Measurements from ENCODE around the gene DAO. TPM values are rescaled to one million over a fixed set of nuclear protein-coding genes. Genes with fewer than 3 reads are reported as not detected.

DAO gene
- total and polyA plus RNA-seq, 2 donors (not counting 1 experiment from before 2014, with no cell fraction given): not detected

DNA sequence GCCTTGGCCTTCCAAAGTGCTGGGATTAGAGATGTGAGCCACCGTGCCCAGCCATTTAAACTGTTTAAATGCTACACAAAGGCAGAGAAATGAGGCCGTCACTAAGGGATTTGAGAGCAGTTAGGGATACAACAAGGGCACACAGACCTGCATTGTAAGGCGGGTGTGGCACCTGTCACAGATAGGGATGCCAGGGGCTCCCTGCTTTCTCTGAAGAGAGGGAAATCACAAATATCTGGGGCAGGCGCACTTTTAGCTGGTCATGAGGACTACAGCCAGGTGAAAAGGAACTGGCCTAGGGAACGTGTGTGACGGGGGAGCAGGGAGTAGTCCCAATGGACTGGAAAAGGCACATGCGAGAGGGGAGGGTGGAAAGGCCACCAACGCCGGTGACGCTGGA is 32.2 kb upstream of the DAO start:
- peaks cover 31% of the 10 kb centered on the region for H3K4me1 ChIP-seq (ENCODE audit: control insufficient read depth, extremely low read depth, insufficient read depth, low read length)
- H3K27me3 ChIP-seq (ENCODE audit: control insufficient read depth, insufficient read depth, low read length): no peaks in the 10 kb centered on the region
- H3K79me2 ChIP-seq (ENCODE audit: control insufficient read depth, insufficient read depth, low read length): peaks cover 85% of the 10 kb centered on the region
- H3K36me3 ChIP-seq (ENCODE audit: control insufficient read depth, insufficient read depth, low read length): peaks cover 29% of the 10 kb centered on the region
- no peak overlapping the region for H3K4me3 ChIP-seq (replicated peaks in 1 of 4; ENCODE audit: control extremely low read depth in 1 of 4, insufficient read depth in 1 of 4, low read depth in 3 of 4, low read length in 4 of 4)
- TF ChIP-seq EZH2 (IDR thresholded peaks at IDR 0.05; ENCODE audit: low read length, missing control alignments): no peak
- TF ChIP-seq, protein P1, sequence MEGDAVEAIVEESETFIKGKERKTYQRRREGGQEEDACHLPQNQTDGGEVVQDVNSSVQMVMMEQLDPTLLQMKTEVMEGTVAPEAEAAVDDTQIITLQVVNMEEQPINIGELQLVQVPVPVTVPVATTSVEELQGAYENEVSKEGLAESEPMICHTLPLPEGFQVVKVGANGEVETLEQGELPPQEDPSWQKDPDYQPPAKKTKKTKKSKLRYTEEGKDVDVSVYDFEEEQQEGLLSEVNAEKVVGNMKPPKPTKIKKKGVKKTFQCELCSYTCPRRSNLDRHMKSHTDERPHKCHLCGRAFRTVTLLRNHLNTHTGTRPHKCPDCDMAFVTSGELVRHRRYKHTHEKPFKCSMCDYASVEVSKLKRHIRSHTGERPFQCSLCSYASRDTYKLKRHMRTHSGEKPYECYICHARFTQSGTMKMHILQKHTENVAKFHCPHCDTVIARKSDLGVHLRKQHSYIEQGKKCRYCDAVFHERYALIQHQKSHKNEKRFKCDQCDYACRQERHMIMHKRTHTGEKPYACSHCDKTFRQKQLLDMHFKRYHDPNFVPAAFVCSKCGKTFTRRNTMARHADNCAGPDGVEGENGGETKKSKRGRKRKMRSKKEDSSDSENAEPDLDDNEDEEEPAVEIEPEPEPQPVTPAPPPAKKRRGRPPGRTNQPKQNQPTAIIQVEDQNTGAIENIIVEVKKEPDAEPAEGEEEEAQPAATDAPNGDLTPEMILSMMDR (conservative IDR thresholded peaks at IDR 0.05 in 1 of 2, IDR thresholded peaks at IDR 0.05 in 1 of 2; ENCODE audit: low read depth in 1 of 2, low read length in 2 of 2): no peak
- H3K27ac ChIP-seq (ENCODE audit: insufficient read depth, low read length): no peak overlapping the region
- no peak for DNase-seq (ENCODE audit: low read depth in 2 of 2)
- no peak overlapping the region for H3K4me2 ChIP-seq (ENCODE audit: extremely low read depth, insufficient read depth, low read length)
- no peak overlapping the region for H2AFZ ChIP-seq (ENCODE audit: low read length)
- no peaks in the 10 kb centered on the region for H4K20me1 ChIP-seq (ENCODE audit: control insufficient read depth, extremely low read depth, insufficient read depth, low read length)
- H3K9ac ChIP-seq (ENCODE audit: insufficient read depth, low read length): no peak overlapping the region
- no peaks in the 10 kb centered on the region for H3K9me3 ChIP-seq (ENCODE audit: control insufficient read depth, insufficient read depth, low read depth, low read length)

DNA sequence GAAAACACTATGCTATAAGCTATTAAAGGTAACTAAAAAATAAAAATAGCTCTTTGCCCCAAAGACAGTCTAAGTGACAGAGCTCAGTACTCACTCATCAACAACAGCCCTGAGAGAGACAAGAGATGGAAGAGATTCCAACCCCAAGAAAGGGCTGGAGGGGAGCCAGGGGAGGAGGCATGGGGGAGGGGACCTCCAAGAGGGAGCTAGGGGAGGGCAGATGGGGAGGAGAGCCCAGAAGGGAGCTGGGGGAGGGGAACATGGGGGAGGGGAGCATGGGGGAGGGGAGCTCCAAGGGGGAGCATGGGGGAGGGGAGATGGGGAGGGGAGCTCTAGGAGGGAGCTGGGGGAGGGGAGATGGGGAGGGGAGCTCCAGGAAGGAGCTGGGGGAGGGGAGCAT is 30.2 kb upstream of the DAO start:
- peaks cover 41% of the 10 kb centered on the region for H3K4me1 ChIP-seq (ENCODE audit: control insufficient read depth, extremely low read depth, insufficient read depth, low read length)
- H3K36me3 ChIP-seq (ENCODE audit: control insufficient read depth, insufficient read depth, low read length): peaks cover 24% of the 10 kb centered on the region

DNA sequence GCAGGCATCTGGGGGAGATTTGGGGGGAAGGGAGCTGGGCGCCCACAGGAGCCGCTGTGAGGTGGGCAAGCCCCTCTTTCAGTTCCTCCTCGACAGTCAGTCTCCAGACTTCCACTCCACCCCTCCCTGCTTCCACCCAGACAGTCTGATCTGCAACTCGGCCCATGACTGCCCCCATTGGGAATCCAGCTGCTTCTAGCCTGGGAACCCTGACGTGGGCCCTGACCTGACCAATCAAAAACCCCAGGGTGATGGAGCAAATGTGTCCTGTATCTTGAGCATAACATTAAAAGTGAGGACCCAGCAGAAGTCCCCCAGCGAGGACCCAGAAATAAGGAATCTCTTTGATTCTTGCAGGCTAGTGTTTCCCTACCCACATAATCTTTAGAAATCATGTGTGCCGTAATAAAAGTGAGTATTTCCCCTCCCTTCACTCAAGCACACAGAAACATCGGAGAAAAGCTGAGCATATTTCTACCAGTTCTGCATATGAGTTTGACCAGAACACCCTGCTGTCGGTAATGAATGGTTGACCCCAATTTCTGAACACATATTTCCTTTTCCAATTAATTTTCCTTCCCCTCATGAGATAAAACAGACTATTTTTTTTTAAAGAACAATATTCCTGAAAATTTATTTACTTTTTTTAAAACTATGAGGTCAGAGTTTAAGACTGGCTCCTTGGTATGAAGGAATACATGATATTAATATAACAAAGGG is 28.9 kb upstream of the DAO start:
- peak; percentile 85 to 88 for DNase-seq (ENCODE audit: low read depth in 2 of 2)
- peaks cover 22% of the 10 kb centered on the region for H3K36me3 ChIP-seq (ENCODE audit: control insufficient read depth, insufficient read depth, low read length)
- no peaks in the 10 kb centered on the region for H3K27me3 ChIP-seq (ENCODE audit: control insufficient read depth, insufficient read depth, low read length)
- H2AFZ ChIP-seq (ENCODE audit: low read length): no peak overlapping the region
- TF ChIP-seq EZH2 (IDR thresholded peaks at IDR 0.05; ENCODE audit: low read length, missing control alignments): no peak
- TF ChIP-seq, protein P1 (conservative IDR thresholded peaks at IDR 0.05 in 1 of 2, IDR thresholded peaks at IDR 0.05 in 1 of 2; ENCODE audit: low read depth in 1 of 2, low read length in 2 of 2): peak in 1 of 2 donors; percentile 23
- no peak overlapping the region for H3K4me2 ChIP-seq (ENCODE audit: extremely low read depth, insufficient read depth, low read length)
- H4K20me1 ChIP-seq (ENCODE audit: control insufficient read depth, extremely low read depth, insufficient read depth, low read length): no peaks in the 10 kb centered on the region
- H3K9me3 ChIP-seq (ENCODE audit: control insufficient read depth, insufficient read depth, low read depth, low read length): no peaks in the 10 kb centered on the region
- H3K4me3 ChIP-seq (replicated peaks in 1 of 4; ENCODE audit: control extremely low read depth in 1 of 4, insufficient read depth in 1 of 4, low read depth in 3 of 4, low read length in 4 of 4): no peak overlapping the region
- H3K4me1 ChIP-seq (ENCODE audit: control insufficient read depth, extremely low read depth, insufficient read depth, low read length): peaks cover 43% of the 10 kb centered on the region
- H3K9ac ChIP-seq (ENCODE audit: insufficient read depth, low read length): no peak overlapping the region
- peak overlapping the region; percentile 100 for H3K27ac ChIP-seq (ENCODE audit: insufficient read depth, low read length)
- peaks cover 83% of the 10 kb centered on the region for H3K79me2 ChIP-seq (ENCODE audit: control insufficient read depth, insufficient read depth, low read length)

More for the DNA sequence above, 30.2 kb upstream of the DAO start:
- H4K20me1 ChIP-seq (ENCODE audit: control insufficient read depth, extremely low read depth, insufficient read depth, low read length): no peaks in the 10 kb centered on the region
- H3K9ac ChIP-seq (ENCODE audit: insufficient read depth, low read length): no peak overlapping the region
- no peak overlapping the region for H3K27ac ChIP-seq (ENCODE audit: insufficient read depth, low read length)
- peaks cover 80% of the 10 kb centered on the region for H3K79me2 ChIP-seq (ENCODE audit: control insufficient read depth, insufficient read depth, low read length)
- no peak overlapping the region for H3K4me3 ChIP-seq (replicated peaks in 1 of 4; ENCODE audit: control extremely low read depth in 1 of 4, insufficient read depth in 1 of 4, low read depth in 3 of 4, low read length in 4 of 4)
- TF ChIP-seq, protein P1 (conservative IDR thresholded peaks at IDR 0.05 in 1 of 2, IDR thresholded peaks at IDR 0.05 in 1 of 2; ENCODE audit: low read depth in 1 of 2, low read length in 2 of 2): no peak
- TF ChIP-seq EZH2 (IDR thresholded peaks at IDR 0.05; ENCODE audit: low read length, missing control alignments): no peak
- peak in 1 of 2 donors; percentile 40 for DNase-seq (ENCODE audit: low read depth in 2 of 2)
- no peaks in the 10 kb centered on the region for H3K27me3 ChIP-seq (ENCODE audit: control insufficient read depth, insufficient read depth, low read length)
- H3K4me2 ChIP-seq (ENCODE audit: extremely low read depth, insufficient read depth, low read length): no peak overlapping the region
- H3K9me3 ChIP-seq (ENCODE audit: control insufficient read depth, insufficient read depth, low read depth, low read length): no peaks in the 10 kb centered on the region
- no peak overlapping the region for H2AFZ ChIP-seq (ENCODE audit: low read length)
